ENCODE data around the gene FOXA3. TPM values are rescaled to one million over a fixed set of nuclear protein-coding genes. Genes with fewer than 3 reads are reported as not detected.

FOXA3 gene
- total RNA-seq, 1 donor, result not detected

DNA sequence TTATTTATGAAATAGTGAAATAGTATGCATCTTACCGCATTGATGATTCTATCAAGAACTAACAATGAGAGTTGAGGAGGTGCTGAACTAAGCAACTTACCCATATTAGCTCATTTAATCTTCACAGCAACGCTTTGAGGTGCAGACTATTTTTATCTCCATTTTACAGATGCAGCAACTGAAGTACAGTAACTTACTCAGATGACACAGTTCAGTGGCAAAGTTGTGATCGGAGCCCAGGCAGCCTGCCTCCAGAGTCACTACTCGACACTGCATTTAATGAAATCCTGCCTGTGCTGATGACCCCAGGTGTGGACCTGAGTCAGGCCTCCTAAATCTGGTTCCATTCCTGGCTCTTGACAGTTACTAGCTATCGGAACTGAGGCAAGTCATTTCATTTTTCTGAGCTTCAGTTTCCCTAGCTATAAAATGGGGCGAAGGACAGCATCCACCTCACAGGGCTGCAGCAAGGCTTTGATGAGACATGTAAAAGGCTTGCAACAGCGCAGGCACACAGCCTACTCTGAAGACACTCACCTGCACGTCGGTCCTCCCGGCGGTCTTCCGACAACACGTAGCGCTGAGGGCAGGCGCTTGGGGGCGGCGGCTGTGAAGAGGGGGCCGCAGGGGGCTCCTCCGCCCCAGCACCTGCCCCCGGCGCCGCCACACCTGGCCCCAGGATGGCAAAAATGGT lies 36.8 kb downstream of the FOXA3 start:
- H3K4me3 ChIP-seq (ENCODE audit: low read depth, low read length), result peak overlapping the region; percentile 93
- DNase-seq (ENCODE audit: low read depth), result no peak
- TF ChIP-seq, protein P1, sequence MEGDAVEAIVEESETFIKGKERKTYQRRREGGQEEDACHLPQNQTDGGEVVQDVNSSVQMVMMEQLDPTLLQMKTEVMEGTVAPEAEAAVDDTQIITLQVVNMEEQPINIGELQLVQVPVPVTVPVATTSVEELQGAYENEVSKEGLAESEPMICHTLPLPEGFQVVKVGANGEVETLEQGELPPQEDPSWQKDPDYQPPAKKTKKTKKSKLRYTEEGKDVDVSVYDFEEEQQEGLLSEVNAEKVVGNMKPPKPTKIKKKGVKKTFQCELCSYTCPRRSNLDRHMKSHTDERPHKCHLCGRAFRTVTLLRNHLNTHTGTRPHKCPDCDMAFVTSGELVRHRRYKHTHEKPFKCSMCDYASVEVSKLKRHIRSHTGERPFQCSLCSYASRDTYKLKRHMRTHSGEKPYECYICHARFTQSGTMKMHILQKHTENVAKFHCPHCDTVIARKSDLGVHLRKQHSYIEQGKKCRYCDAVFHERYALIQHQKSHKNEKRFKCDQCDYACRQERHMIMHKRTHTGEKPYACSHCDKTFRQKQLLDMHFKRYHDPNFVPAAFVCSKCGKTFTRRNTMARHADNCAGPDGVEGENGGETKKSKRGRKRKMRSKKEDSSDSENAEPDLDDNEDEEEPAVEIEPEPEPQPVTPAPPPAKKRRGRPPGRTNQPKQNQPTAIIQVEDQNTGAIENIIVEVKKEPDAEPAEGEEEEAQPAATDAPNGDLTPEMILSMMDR (IDR thresholded peaks at IDR 0.05; ENCODE audit: insufficient read depth, low read depth, low read length), result no peak

DNA sequence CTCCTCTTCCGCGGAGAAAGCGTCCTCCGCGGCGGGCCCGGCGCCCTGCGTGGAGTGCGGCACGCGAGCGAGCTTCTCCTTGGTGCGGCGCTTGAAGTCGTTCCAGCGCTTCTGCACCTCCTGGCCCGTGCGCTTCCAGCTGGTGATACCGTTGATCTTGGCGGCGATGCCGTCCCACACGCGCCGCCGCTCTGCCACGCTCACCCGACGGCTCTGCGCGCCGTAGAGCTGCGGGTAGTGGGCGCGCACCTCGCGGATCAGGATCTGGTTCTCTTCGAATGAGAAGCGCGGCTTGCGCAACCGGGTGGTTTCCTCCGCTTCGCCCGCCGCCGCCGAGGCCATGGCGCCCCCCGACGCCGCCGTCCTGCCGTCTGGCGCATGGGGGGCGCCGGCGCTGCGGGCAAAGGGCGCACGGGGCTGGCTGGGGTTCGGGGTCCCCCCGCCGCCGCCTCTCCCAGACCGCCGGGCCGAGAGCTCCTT lies 37.3 kb downstream of the FOXA3 start:
- peak overlapping the region; percentile 93 for H3K4me3 ChIP-seq (ENCODE audit: low read depth, low read length)
- peak; percentile 66 for DNase-seq (ENCODE audit: low read depth)
- TF ChIP-seq, protein P1 (IDR thresholded peaks at IDR 0.05; ENCODE audit: insufficient read depth, low read depth, low read length), result no peak

DNA sequence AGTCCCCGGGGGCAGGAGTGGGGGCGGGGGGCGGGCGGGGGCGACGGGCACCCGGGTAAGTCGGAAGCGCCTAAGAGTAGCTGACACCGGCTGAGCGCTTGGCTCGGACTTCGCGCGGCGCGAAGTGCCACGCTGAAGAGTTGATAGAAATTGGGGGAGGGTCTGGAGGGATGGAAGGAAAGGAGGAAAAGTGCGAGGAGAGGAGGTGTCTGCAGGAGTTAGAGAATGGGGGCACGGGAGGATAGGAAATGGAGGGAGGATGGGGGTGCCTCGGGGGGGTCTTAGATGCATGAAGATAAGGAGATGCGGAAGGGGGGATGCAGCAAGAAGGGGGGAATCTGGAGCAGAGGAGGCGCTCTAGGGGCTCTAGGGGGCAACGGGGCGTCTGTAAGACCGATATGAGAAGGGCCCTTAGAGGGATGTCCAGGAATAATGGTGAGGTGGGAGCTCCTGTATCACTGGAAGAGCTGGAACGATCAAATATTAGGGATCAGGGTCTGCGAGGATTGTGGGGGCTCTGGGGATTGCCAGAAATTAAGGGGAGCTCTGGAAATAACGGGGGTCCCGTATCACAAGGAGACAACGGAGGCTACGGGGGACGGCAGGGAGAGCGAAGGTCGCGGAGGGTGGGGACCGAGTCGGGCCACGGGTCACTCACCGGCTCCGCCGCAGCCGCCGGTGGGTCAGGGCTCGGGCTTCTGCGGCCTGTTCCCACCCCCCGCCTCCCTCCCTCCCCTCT lies 38.0 kb downstream of the FOXA3 start, which contains the start of gene MYPOP:
Gene MYPOP, minus strand, starts transcription at position 702 of the 739 bp plus-strand sequence. CDS start 840 bp downstream, outside the sequence.
- TF ChIP-seq, protein P1 (IDR thresholded peaks at IDR 0.05; ENCODE audit: insufficient read depth, low read depth, low read length), result no peak
- H3K4me3 ChIP-seq (ENCODE audit: low read depth, low read length), result peak within 1 kb of the TSS; percentile 93
- no peak for DNase-seq (ENCODE audit: low read depth)

DNA sequence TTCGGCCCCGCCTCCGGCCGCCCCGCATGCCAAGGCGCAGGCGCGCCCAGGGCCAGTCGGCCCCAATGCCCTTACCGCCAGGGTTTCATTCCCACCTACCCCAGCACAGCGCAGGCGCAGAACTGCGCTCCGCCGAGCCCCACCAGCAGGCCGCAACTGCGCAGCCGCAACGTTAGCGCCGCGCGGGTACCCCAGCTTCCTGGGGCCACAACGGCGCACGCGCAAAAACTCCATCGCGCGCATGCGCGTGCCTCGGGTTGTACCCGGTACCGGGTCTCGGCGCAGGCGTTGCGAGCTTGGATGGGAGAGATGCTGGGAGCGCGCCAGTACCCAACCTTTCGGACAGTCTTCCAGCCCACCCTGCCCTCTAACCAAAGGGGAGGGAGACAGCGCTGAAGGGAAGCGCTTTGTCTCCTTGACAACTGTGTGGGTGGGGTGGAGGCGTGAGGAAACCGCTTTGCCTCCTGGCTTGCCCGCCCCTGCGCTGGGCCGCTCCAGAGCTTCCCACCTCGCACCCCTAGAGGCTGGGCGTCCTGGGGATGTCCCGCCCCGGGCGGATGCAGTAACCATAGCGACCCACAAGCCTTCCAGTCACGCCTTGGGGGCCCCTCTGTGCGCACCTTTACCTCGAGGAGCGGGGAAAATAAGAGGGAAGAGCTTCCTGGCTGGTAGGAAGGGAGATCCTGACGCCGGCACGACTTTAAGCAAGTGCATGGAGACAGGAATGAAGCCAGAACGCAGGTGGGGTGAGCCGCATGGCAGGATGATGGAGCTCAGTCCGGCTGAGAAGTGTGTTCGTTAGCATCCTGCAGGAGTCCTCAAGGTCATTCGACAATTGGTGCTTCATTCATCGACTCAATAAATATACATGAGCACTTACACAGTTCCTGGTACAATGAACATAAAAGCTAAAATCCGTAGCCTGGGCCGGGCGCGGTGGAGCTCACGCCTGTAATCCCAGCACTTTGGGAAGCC lies 38.8 kb downstream of the FOXA3 start:
- H3K4me3 ChIP-seq (ENCODE audit: low read depth, low read length), result peak overlapping the region; percentile 93
- DNase-seq (ENCODE audit: low read depth), result peak; percentile 97
- TF ChIP-seq, protein P1 (IDR thresholded peaks at IDR 0.05; ENCODE audit: insufficient read depth, low read depth, low read length), result no peak

DNA sequence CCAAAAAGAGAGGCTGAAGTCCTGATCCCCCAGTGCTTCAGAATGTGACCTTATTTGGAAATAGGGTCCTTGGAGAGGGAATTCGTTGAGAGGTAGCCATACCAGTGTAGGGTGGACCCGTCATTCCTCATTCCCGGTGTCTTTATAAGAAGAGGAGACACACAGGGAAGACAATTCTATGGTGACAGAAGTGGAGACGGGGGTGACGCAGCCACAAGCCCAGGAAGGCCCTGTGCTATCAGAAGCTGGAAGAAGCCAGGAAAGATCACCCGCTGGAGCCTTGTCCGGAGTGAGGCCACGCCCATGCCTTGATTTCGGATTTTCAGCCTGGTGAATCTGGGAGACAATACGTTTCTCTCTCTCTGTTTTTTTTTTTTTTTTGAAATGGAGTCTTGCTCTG lies 40.9 kb downstream of the FOXA3 start:
- H3K4me3 ChIP-seq (ENCODE audit: low read depth, low read length), result no peak overlapping the region
- TF ChIP-seq, protein P1 (IDR thresholded peaks at IDR 0.05; ENCODE audit: insufficient read depth, low read depth, low read length), result no peak
- DNase-seq (ENCODE audit: low read depth), result no peak

DNA sequence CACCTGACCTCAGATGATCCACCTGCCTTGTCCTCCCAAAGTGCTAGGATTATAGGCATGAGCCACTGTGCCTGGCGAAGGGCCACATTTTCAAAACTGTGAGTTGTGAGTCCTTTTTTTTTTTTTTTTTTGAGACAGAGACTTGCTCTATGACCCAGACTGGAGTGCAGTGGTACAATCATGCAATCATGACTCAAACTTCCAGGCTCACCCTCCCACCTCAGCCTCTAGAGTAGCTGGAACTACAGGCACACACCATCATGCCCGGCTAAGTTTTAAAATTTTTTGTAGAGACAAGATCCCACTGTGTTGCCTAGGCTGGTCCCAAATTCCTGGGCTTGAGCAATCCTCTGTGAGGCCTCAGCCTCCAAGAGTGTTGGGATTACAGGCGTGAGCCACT lies 42.1 kb downstream of the FOXA3 start:
- DNase-seq (ENCODE audit: low read depth), result no peak
- TF ChIP-seq, protein P1 (IDR thresholded peaks at IDR 0.05; ENCODE audit: insufficient read depth, low read depth, low read length), result no peak
- H3K4me3 ChIP-seq (ENCODE audit: low read depth, low read length), result no peak overlapping the region
